ENCODE measurements around the gene TTC3.

GRCh38 chr21:37064841-37065240 is 8.2 kb upstream of the TTC3 start:
- TF ChIP-seq MCM2 (IDR thresholded peaks at IDR 0.05; ENCODE audit: low read depth) (no peak), CREB1 (IDR thresholded peaks at IDR 0.05) (no peak), CREB1 (CRISPR knock-in tag; IDR thresholded peaks at IDR 0.05) (no peak), IRF1 (CRISPR knock-in tag; IDR thresholded peaks at IDR 0.05; ENCODE audit: borderline replicate concordance) (no peak), CTCF (IDR thresholded peaks at IDR 0.05 in 2 of 3, conservative IDR thresholded peaks at IDR 0.05 in 1 of 3; ENCODE audit: insufficient read depth in 2 of 3, low read depth in 1 of 3, low read length in 3 of 3) (no peak), MAFF (IDR thresholded peaks at IDR 0.05; ENCODE audit: low read length) (no peak), POLR2AphosphoS5 (IDR thresholded peaks at IDR 0.05; ENCODE audit: control insufficient read depth, insufficient read depth, low read depth, low read length) (no peak), ZBTB12 (CRISPR knock-in tag; IDR thresholded peaks at IDR 0.05) (no peak), ZEB2 (IDR thresholded peaks at IDR 0.05) (no peak)
